Smooth muscle cell (in vitro differentiated cells): ENCODE data around the gene KCNMA1. TPM values are rescaled to one million over a fixed set of nuclear protein-coding genes. Genes with fewer than 3 reads are reported as not detected.

Source experiments
- DNase-seq: peaks from one replicate; lab custom pipeline; 2025; ENCODE audit not compliant: unreplicated experiment; lab: John Stamatoyannopoulos, UW
- H2AFZ ChIP-seq: fragments of 200-600 bp; sonication (generic); 2 replicates; pipeline ENCODE4 v1.6.0; 2016; ENCODE audit warnings: antibody characterized with exemption, low read depth, mild to moderate bottlenecking
- H3F3A ChIP-seq: fragments of 200-600 bp; sonication (generic); 2 replicates; pipeline ENCODE4 v1.6.0; 2017; ENCODE audit warnings: antibody characterized with exemption, low read depth
- H3K27ac ChIP-seq: fragments of 200-600 bp; sonication (generic); 2 replicates; pipeline ENCODE4 v1.5.1; 2016; ENCODE audit warnings: low read depth, mild to moderate bottlenecking
- H3K27me3 ChIP-seq: fragments of 200-600 bp; sonication (generic); 2 replicates; pipeline ENCODE4 v1.6.1; 2016; ENCODE audit warnings: low read depth, mild to moderate bottlenecking
- H3K36me3 ChIP-seq: fragments of 200-600 bp; sonication (generic); 2 replicates; pipeline ENCODE4 v1.5.1; 2016; ENCODE audit warnings: low read depth
- H3K4me1 ChIP-seq: fragments of 200-600 bp; sonication (generic); 2 replicates; pipeline ENCODE4 v1.5.1; 2016; ENCODE audit warnings: low read depth
- H3K4me2 ChIP-seq: fragments of 200-600 bp; sonication (generic); 2 replicates; pipeline ENCODE4 v1.6.0; 2016; ENCODE audit warnings: mild to moderate bottlenecking
- H3K4me3 ChIP-seq: fragments of 200-600 bp; sonication (generic); 2 replicates; pipeline ENCODE4 v1.5.1; 2016; ENCODE audit warnings: mild to moderate bottlenecking
- H3K79me2 ChIP-seq: fragments of 200-600 bp; sonication (generic); 2 replicates; pipeline ENCODE4 v1.6.0; 2016; ENCODE audit warnings: low read depth, mild to moderate bottlenecking
- H3K9ac ChIP-seq: fragments of 200-600 bp; sonication (generic); 2 replicates; pipeline ENCODE4 v1.6.0; 2016; ENCODE audit warnings: low read depth
- H3K9me3 ChIP-seq: fragments of 200-600 bp; sonication (generic); replicated peaks from 2 replicates; pipeline ENCODE4 v1.5.1; 2016; ENCODE audit warnings: low read depth
- H4K20me1 ChIP-seq: fragments of 200-600 bp; sonication (generic); 2 replicates; pipeline ENCODE4 v1.6.0; 2016; ENCODE audit warnings: low read depth
- CTCF ChIP-seq: fragments of 200-600 bp; sonication (generic); IDR thresholded peaks from 2 replicates; pipeline ENCODE4 v1.5.1; 2017; ENCODE audit warnings: borderline replicate concordance, mild to moderate bottlenecking, antibody characterized with exemption; ENCODE audit not compliant: insufficient read depth, poor library complexity, severe bottlenecking
- WGBS: methylation state at CpG from one replicate; pipeline ENCODE4 v1.1.7; 2016; ENCODE audit warnings: low lambda C conversion rate; 5-methylcytosine and 5-hydroxymethylcytosine counted together
- polyA plus RNA-seq: library from polyadenylated mRNA; unstranded; fragments of >200 nt; fragmentation: Nextera tagmentation; extraction: Ambion mirVana; gene quantifications from 2 replicates; pipeline ENCODE4 v1.2.1, GENCODE V29; 2016
- total RNA-seq: library from RNA; depleted of rRNA; stranded (reverse); fragments of >200 nt; gene quantifications from 2 replicates; pipeline ENCODE4 v1.2.3, GENCODE V29; 2014

Gene KCNMA1
- total and polyA plus RNA-seq, 2 experiments from 2014 or later, result 9.1 to 23.4 TPM

DNA sequence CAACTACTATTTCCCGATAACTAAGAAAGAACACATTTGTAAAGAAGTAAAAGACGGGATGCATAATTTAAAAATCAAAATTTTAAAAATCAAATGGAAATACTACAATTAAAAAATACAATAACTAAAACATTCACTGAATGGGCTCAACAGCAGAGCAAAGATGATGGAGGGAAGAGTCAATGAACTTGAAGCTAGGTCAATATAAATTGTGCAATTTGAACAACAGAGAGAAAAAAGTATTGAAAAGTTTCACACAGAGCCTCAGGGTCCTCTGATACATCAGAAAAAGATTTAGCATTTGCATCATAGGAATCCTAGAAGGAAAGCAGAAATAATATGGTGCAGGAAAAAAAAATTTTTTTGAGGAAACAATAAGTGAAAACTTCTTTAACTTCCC lies 581.0 kb downstream of the KCNMA1 start:
- Histone ChIP-seq H3K4me2 (no peak overlapping the region), H3K27me3 (no peaks in the 10 kb centered on the region), H3K27ac (no peak overlapping the region), H3K4me3 (no peak overlapping the region), H2AFZ (no peak overlapping the region), H3K36me3 (no peaks in the 10 kb centered on the region), H3K9ac (no peak overlapping the region), H3K4me1 (no peaks in the 10 kb centered on the region), H3F3A (no peaks in the 10 kb centered on the region), H3K79me2 (no peaks in the 10 kb centered on the region), H3K9me3 (no peaks in the 10 kb centered on the region), H4K20me1 (no peaks in the 10 kb centered on the region)
- no peak for DNase-seq
- TF ChIP-seq CTCF, result no peak
- WGBS, result 96% methylated on average over 2 of the region's 2 CpGs

- H3K36me3 ChIP-seq, result no peaks in the 10 kb centered on the region
- H3K79me2 ChIP-seq, result no peaks in the 10 kb centered on the region
- H3K27me3 ChIP-seq, result no peaks in the 10 kb centered on the region
- H3K4me1 ChIP-seq, result no peaks in the 10 kb centered on the region
- H3K27ac ChIP-seq, result no peak overlapping the region
- H3K4me2 ChIP-seq, result no peak overlapping the region
- H4K20me1 ChIP-seq, result no peaks in the 10 kb centered on the region
- WGBS, result 94% methylated on average over 2 of the region's 2 CpGs
- no peaks in the 10 kb centered on the region for H3F3A ChIP-seq
- DNase-seq, result no peak
- no peak overlapping the region for H3K4me3 ChIP-seq
- H2AFZ ChIP-seq, result no peak overlapping the region
- no peaks in the 10 kb centered on the region for H3K9me3 ChIP-seq
- no peak for TF ChIP-seq CTCF
- no peak overlapping the region for H3K9ac ChIP-seq
Measured at GRCh38 chr10:77052593-77052992, 585.0 kb downstream of the KCNMA1 start.

DNA sequence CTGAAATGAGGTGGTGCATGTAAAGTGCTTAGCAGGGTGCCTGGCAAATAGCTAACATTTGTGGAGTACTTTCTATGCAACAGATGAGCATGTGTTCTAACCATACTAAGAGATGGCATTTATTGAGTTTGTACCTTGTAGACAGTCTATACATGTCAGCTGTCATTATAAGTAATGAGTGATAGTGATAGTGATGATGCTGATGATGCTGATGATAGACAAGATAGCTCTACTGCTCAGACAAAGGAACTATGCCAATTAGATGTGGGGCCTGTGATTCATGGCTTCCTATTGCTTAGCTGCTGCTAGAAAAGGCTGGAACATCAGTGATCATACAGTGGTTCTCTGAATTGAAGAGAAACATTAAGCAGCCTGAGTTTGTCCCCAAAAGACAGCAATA lies 585.8 kb downstream of the KCNMA1 start:
- no peak overlapping the region for H2AFZ ChIP-seq
- TF ChIP-seq CTCF, result no peak
- H3K4me1 ChIP-seq, result no peaks in the 10 kb centered on the region
- no peak for DNase-seq
- H4K20me1 ChIP-seq, result no peaks in the 10 kb centered on the region
- H3K9me3 ChIP-seq, result no peaks in the 10 kb centered on the region
- H3K36me3 ChIP-seq, result no peaks in the 10 kb centered on the region
- no peak overlapping the region for H3K4me3 ChIP-seq
- H3K79me2 ChIP-seq, result no peaks in the 10 kb centered on the region
- H3K4me2 ChIP-seq, result no peak overlapping the region
- H3F3A ChIP-seq, result no peaks in the 10 kb centered on the region
- no peak overlapping the region for H3K27ac ChIP-seq
- no peaks in the 10 kb centered on the region for H3K27me3 ChIP-seq
- no peak overlapping the region for H3K9ac ChIP-seq

DNA sequence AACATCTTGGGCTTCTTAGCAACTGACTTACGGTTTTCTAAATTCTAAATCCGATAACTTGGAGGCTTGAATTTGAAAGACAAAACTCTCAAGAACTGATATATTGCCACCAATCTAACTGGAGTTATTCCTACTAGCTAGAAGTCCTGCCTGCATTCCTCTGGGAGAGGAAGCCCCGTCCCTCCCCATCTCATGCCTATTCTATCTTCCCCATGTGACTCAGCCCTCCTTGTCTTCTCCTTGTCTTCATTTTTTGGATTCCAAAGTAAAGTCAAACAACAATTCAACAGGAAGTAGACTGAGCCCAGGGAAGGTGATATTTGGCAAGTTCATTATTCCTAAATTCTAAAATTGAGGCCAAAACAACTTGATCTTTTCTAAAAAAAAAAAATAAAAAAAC lies 587.7 kb downstream of the KCNMA1 start:
- Histone ChIP-seq H3K4me2 (no peak overlapping the region), H3K27ac (no peak overlapping the region), H3K9ac (no peak overlapping the region), H3F3A (no peaks in the 10 kb centered on the region), H3K79me2 (no peaks in the 10 kb centered on the region), H3K27me3 (no peaks in the 10 kb centered on the region), H2AFZ (no peak overlapping the region), H3K9me3 (no peaks in the 10 kb centered on the region), H3K4me3 (no peak overlapping the region), H4K20me1 (no peaks in the 10 kb centered on the region), H3K36me3 (no peaks in the 10 kb centered on the region), H3K4me1 (no peaks in the 10 kb centered on the region)
- TF ChIP-seq CTCF, result no peak
- DNase-seq, result no peak
- 93% methylated on average over 3 of the region's 3 CpGs for WGBS
